K562 (cell line): Measurements from ENCODE around the gene MALRD1. TPM values are rescaled to one million over a fixed set of nuclear protein-coding genes. Genes with fewer than 3 reads are reported as not detected.
A peak's percentile ranks its signal among the peaks of the same experiment; 100 is the strongest.

Source experiments
- ATAC-seq: fragments of 200-7000 bp; cut with Tn5 transposase; 3 replicates; pipeline ENCODE4 v1.9.1; 2020; ENCODE audit warnings: moderate library complexity
- BruUV-seq: library from RNA; stranded (reverse); fragments of 400-500 nt; replicated peaks from 2 replicates; lab custom pipeline; 2021; lab: Mats Ljungman, UMichigan
- CTCF ChIA-PET: fragments of 300-600 bp; formaldehyde crosslinking; extraction: SDS; loops from one replicate; lab custom pipeline; 2021; ENCODE audit warnings: low intra/inter-chr PET ratio; lab: Yijun Ruan, JAX
- POLR2A ChIA-PET: fragments of 300-600, 350-650 bp; sonication (Branson Sonifier 250); formaldehyde crosslinking; extraction: SDS; loops from one replicate; lab custom pipeline; 2021; ENCODE audit warnings: antibody characterized with exemption, inconsistent platforms; lab: Yijun Ruan, JAX
- DNase-seq, 4 experiments: peaks; one replicate each; pipeline versions ENCODE4 v3.0.0 to v3.0.0-alpha.2; 2011 to 2018; ENCODE audit warnings: low spot score in 3 of 4, mixed read lengths in 3 of 4; ENCODE audit errors: extremely low read depth in 1 of 4
- FAIRE-seq: peaks from 2 replicates; lab custom pipeline; 2011; peaks lifted over from hg19 to GRCh38; lab: Jason Lieb, UNC
- H2AFZ ChIP-seq: 2 replicates; pipeline ENCODE4 v1.6.0; 2011; ENCODE audit warnings: low read depth, low read length, control low read depth, inconsistent platforms
- H3K27ac ChIP-seq: fragments of 200-600 bp; 3 replicates; pipeline ENCODE4 v1.8.0; 2011; ENCODE audit warnings: low read depth, mild to moderate bottlenecking, control low read depth, inconsistent platforms, low read length, moderate library complexity, mixed read lengths; ENCODE audit errors: extremely low read depth
- H3K27me3 ChIP-seq, 2 experiments: fragments of 300-600 bp in 1 of 2; 2 replicates in 1 of 2; 3 replicates in 1 of 2; pipeline versions ENCODE4 v1.6.0 to v1.8.0; 2011; ENCODE audit warnings: inconsistent platforms in 2 of 2, low read length in 2 of 2, mild to moderate bottlenecking in 1 of 2, mixed read lengths in 1 of 2, moderate library complexity in 1 of 2; ENCODE audit not compliant: control insufficient read depth in 2 of 2, insufficient read depth in 2 of 2
- H3K36me3 ChIP-seq: fragments of 300-600 bp; 3 replicates; pipeline ENCODE4 v1.8.0; 2011; ENCODE audit warnings: mild to moderate bottlenecking, low read length, inconsistent platforms; ENCODE audit not compliant: control insufficient read depth, insufficient read depth
- H3K4me1 ChIP-seq, 2 experiments: fragments of 200-600 bp in 1 of 2; replicated peaks in 1 of 2; 2 replicates in 1 of 2; 3 replicates in 1 of 2; pipeline versions ENCODE4 v1.5.1 to v1.8.0; 2011; ENCODE audit warnings: inconsistent platforms in 2 of 2, low read length in 2 of 2, mild to moderate bottlenecking in 1 of 2, mixed read lengths in 1 of 2, moderate library complexity in 1 of 2; ENCODE audit not compliant: control insufficient read depth in 2 of 2, insufficient read depth in 2 of 2
- H3K4me2 ChIP-seq: 2 replicates; pipeline ENCODE4 v1.6.1; 2011; ENCODE audit warnings: low read length, control low read depth, inconsistent platforms, mixed read lengths; ENCODE audit not compliant: insufficient read depth
- H3K4me3 ChIP-seq: fragments of 200-600 bp; sonication (generic), shearing (Covaris generic); 2 replicates; pipeline ENCODE4 v1.5.1; 2016; ENCODE audit warnings: control low read depth, inconsistent platforms
- H3K79me2 ChIP-seq: fragments of 200-600 bp; 3 replicates; pipeline ENCODE4 v1.8.0; 2011; ENCODE audit warnings: low read length, inconsistent platforms; ENCODE audit not compliant: control insufficient read depth, insufficient read depth
- H3K9ac ChIP-seq, 2 experiments: 2 replicates each; pipeline versions ENCODE4 v1.6.0 to v1.6.1; 2011; ENCODE audit warnings: low read depth in 2 of 2, low read length in 2 of 2, control low read depth in 1 of 2, inconsistent platforms in 1 of 2, mild to moderate bottlenecking in 1 of 2, mixed read lengths in 1 of 2; ENCODE audit not compliant: insufficient read depth in 1 of 2
- H3K9me1 ChIP-seq: one replicate; pipeline ENCODE4 v1.6.0; 2011; ENCODE audit warnings: inconsistent platforms, mild to moderate bottlenecking, low read length, moderate library complexity; ENCODE audit not compliant: control insufficient read depth, insufficient read depth
- H3K9me3 ChIP-seq: replicated peaks from 2 replicates; pipeline ENCODE4 v1.5.1; 2011; ENCODE audit warnings: low read depth, low read length, inconsistent platforms; ENCODE audit not compliant: control insufficient read depth, insufficient read depth
- H4K20me1 ChIP-seq: replicated peaks from 2 replicates; pipeline ENCODE4 v1.6.1; 2011; ENCODE audit warnings: low read length, inconsistent platforms, mixed read lengths; ENCODE audit not compliant: control insufficient read depth, insufficient read depth
- CBX2 ChIP-seq: fragments of 200-600 bp; sonication (generic); IDR thresholded peaks from one replicate; pipeline ENCODE4 v1.6.1; 2012; ENCODE audit warnings: mild to moderate bottlenecking, low read length, inconsistent platforms; ENCODE audit not compliant: insufficient read depth, poor library complexity, severe bottlenecking
- CCAR2 ChIP-seq: fragments of 200-400 bp; formaldehyde crosslinking; IDR thresholded peaks from 2 replicates; pipeline ENCODE4 v1.6.1; 2017; ENCODE audit warnings: mild to moderate bottlenecking, low read depth, low read length
- CEBPB ChIP-seq: fragments of 450-650 bp; IDR thresholded peaks from 2 replicates; pipeline ENCODE4 v1.6.1; 2016; ENCODE audit warnings: missing genetic modification characterization, missing compliant biosample characterization
- CEBPG ChIP-seq, 3 experiments: fragments of 200-800 bp in 1 of 3; sonication (Bioruptor generic) in 1 of 3; sonication (generic) in 1 of 3; formaldehyde crosslinking in 1 of 3; IDR thresholded peaks in 2 of 3; conservative IDR thresholded peaks in 1 of 3; 2 replicates each; pipeline versions ENCODE4 v1.6.1 to v1.8.0; 2016 to 2022; ENCODE audit warnings: missing compliant biosample characterization in 2 of 3, missing genetic modification characterization in 2 of 3, mild to moderate bottlenecking in 1 of 3, missing genetic modification reagents in 1 of 3
- ELF2 ChIP-seq: fragments of 250-450 bp; sonication (Bioruptor Pico); IDR thresholded peaks from 2 replicates; pipeline ENCODE4 v1.5.0; 2021; ENCODE audit warnings: mild to moderate bottlenecking
- KDM1A ChIP-seq, 2 experiments: fragments of 450-650 bp; IDR thresholded peaks; 2 replicates each; pipeline ENCODE4 v1.6.1; 2016; ENCODE audit warnings: mild to moderate bottlenecking in 2 of 2
- KLF6 ChIP-seq: fragments of 250-450 bp; sonication (Bioruptor Pico); IDR thresholded peaks from 2 replicates; pipeline ENCODE4 v1.4.0; 2020; ENCODE audit warnings: mild to moderate bottlenecking, moderate library complexity, borderline replicate concordance
- MCM3 ChIP-seq: fragments of 450-650 bp; IDR thresholded peaks from 2 replicates; pipeline ENCODE4 v1.6.1; 2016
- MIER1 ChIP-seq: fragments of 450-650 bp; IDR thresholded peaks from 2 replicates; pipeline ENCODE4 v1.6.1; 2016; ENCODE audit warnings: antibody characterized with exemption, mild to moderate bottlenecking, low read depth
- NCOA4 ChIP-seq: fragments of 450-650 bp; IDR thresholded peaks from 2 replicates; pipeline ENCODE4 v1.6.1; 2018; ENCODE audit warnings: mild to moderate bottlenecking; ENCODE audit not compliant: partially characterized antibody
- OTX1 ChIP-seq: fragments of 450-650 bp; formaldehyde crosslinking; IDR thresholded peaks from 2 replicates; pipeline ENCODE4 v1.4.0; 2022; ENCODE audit warnings: mild to moderate bottlenecking
- PRPF4 ChIP-seq: fragments of 200-400 bp; formaldehyde crosslinking; IDR thresholded peaks from one replicate; pipeline ENCODE4 v1.6.1; 2017; ENCODE audit warnings: low read length, low read depth, mild to moderate bottlenecking; ENCODE audit not compliant: insufficient read depth, poor library complexity, severe bottlenecking
- PURB ChIP-seq: sonication (generic); formaldehyde crosslinking; IDR thresholded peaks from 2 replicates; pipeline ENCODE4 v1.9.0; 2021; ENCODE audit warnings: low read depth, mild to moderate bottlenecking, missing genetic modification reagents
- PYGO2 ChIP-seq: fragments of 450-650 bp; IDR thresholded peaks from 2 replicates; pipeline ENCODE4 v1.6.1; 2016; ENCODE audit warnings: mild to moderate bottlenecking, missing genetic modification characterization, moderate library complexity, missing compliant biosample characterization
- SMARCB1 ChIP-seq: IDR thresholded peaks from 2 replicates; pipeline ENCODE4 v1.6.1; 2011; ENCODE audit warnings: improper control_type of control experiment, low read depth; ENCODE audit not compliant: insufficient read length
- SNRNP70 ChIP-seq: fragments of 200-400 bp; formaldehyde crosslinking; optimal IDR thresholded peaks from 2 replicates; pipeline ENCODE3; 2017; ENCODE audit warnings: low read depth, low read length
- TAF7 ChIP-seq: fragments of 450-650 bp; IDR thresholded peaks from 2 replicates; pipeline ENCODE4 v1.6.1; 2016; ENCODE audit warnings: missing genetic modification characterization, missing compliant biosample characterization
- XRCC5 ChIP-seq: fragments of 200-400 bp; formaldehyde crosslinking; IDR thresholded peaks from 2 replicates; pipeline ENCODE4 v1.6.1; 2017; ENCODE audit warnings: low read depth, mild to moderate bottlenecking, low read length
- WGBS: fragments of 100-300 bp; shearing (Covaris generic); methylation state at CpG from one replicate; pipeline ENCODE4 v1.1.6; 2016; ENCODE audit warnings: low coverage, mixed read lengths; ENCODE audit not compliant: insufficient coverage; ENCODE audit errors: missing lambda C conversion rate; 5-methylcytosine and 5-hydroxymethylcytosine counted together
- in situ Hi-C: fragments of 300-500 bp; cut with MboI; formaldehyde crosslinking; loops from 4 replicates; pipeline ENCODE4 v1.15.0; 2018; ENCODE audit warnings: inconsistent platforms, mixed read lengths
- intact Hi-C: fragments of 100-400 bp; cut with micrococcal nuclease; formaldehyde crosslinking; loops from 2 replicates; pipeline ENCODE4 v1.14.2; 2022
- polyA plus RNA-seq, 8 experiments: library from polyadenylated mRNA; depleted of rRNA in 4 of 8; stranded (reverse) in 5 of 8; unstranded in 3 of 8; fragments of >200 nt; fragmentation: Nextera tagmentation in 2 of 8; fragmentation: Illumina TruSeq in 1 of 8; extraction: Ambion mirVana in 2 of 8; extraction: Trizol in 1 of 8; gene quantifications; 2 replicates each; pipeline versions ENCODE4 v1.2.1 to v1.2.3, GENCODE V29; 2011 to 2014; ENCODE audit warnings: inconsistent platforms in 1 of 8, missing spikeins in 1 of 8
- total RNA-seq, 7 experiments: library from RNA; depleted of rRNA in 6 of 7; stranded (reverse); fragments of >200 nt in 6 of 7; fragmentation: Illumina TruSeq in 2 of 7; extraction: Trizol in 2 of 7; gene quantifications; 2 replicates each; pipeline versions ENCODE4 v1.2.1 to v1.2.3, GENCODE V29; 2011 to 2021; ENCODE audit warnings: low replicate concordance in 1 of 7

The MALRD1 gene
- total and polyA plus RNA-seq, 9 of the 15 experiments (the other 6 are each of a cell fraction or from before 2014, with no cell fraction given) = not detected

GRCh38 chr10:19054289-19054835 is 5.8 kb downstream of the MALRD1 start:
- in situ Hi-C loops (no loop called here), intact Hi-C loops (no loop called here)
- H3K36me3 ChIP-seq = no peaks in the 10 kb centered on the region
- no peak overlapping the region for H3K4me3 ChIP-seq
- H2AFZ ChIP-seq = no peak overlapping the region
- H3K4me2 ChIP-seq = no peak overlapping the region
- ChIA-PET CTCF (no interaction called here), POLR2A (no interaction called here)
- no peaks in the 10 kb centered on the region for H3K9me3 ChIP-seq
- no peaks in the 10 kb centered on the region for H3K79me2 ChIP-seq
- no peaks in the 10 kb centered on the region for H4K20me1 ChIP-seq
- no peak overlapping the region for H3K27ac ChIP-seq
- no peak for ATAC-seq
- no peaks in the 10 kb centered on the region for H3K9me1 ChIP-seq
- no peak for FAIRE-seq
- TF ChIP-seq ELF2 (CRISPR knock-in tag) (no peak), CEBPG (CRISPR knock-in tag; IDR thresholded peaks at IDR 0.05) (no peak), CEBPG (tag; conservative IDR thresholded peaks at IDR 0.05 in 1 of 2, IDR thresholded peaks at IDR 0.05 in 1 of 2) (peak in 1 of 2 experiments; percentile 35; a peak in 1 of 4 replicates), CEBPB (tag) (0 out of 2 replicates have a peak, but pooled peaks have one; percentile 35), MIER1 (no peak), PRPF4 (no peak)
- no peaks in the 10 kb centered on the region for H3K27me3 ChIP-seq
- H3K4me1 ChIP-seq = no peaks in the 10 kb centered on the region
- no peak for DNase-seq
- WGBS = 0% methylated on average over 5 of the region's 5 CpGs
- BruUV-seq = no TSS peak
- H3K9ac ChIP-seq = no peak overlapping the region

- intact Hi-C loops = no loop called here
- no peak for DNase-seq
- ATAC-seq = no peak
- Histone ChIP-seq H3K36me3 (no peaks in the 10 kb centered on the region), H3K4me1 (no peaks in the 10 kb centered on the region), H3K9me1 (no peaks in the 10 kb centered on the region), H3K27ac (no peak overlapping the region), H3K79me2 (no peaks in the 10 kb centered on the region), H2AFZ (no peak overlapping the region), H3K9me3 (no peaks in the 10 kb centered on the region; the same call in 1 of the 2 replicates), H3K4me3 (no peak overlapping the region), H3K9ac (no peak overlapping the region), H3K4me2 (no peak overlapping the region), H4K20me1 (no peaks in the 10 kb centered on the region), H3K27me3 (no peaks in the 10 kb centered on the region)
- WGBS = 0% methylated on average over 4 of the region's 4 CpGs
- CTCF ChIA-PET = no interaction called here
- FAIRE-seq = no peak
- BruUV-seq = no TSS peak
- POLR2A ChIA-PET = no interaction called here
- in situ Hi-C loops = no loop called here
- TF ChIP-seq SMARCB1 (no peak), KLF6 (CRISPR knock-in tag) (no peak), MCM3 (no peak), CBX2 (no peak), NCOA4 (no peak), TAF7 (tag) (no peak), KDM1A (IDR thresholded peaks at IDR 0.05) (no peak), XRCC5 (no peak), OTX1 (CRISPR knock-in tag) (no peak), PURB (CRISPR knock-in tag) (no peak), CCAR2 (no peak), PYGO2 (no peak), SNRNP70 (no peak)
These were observed 9.4 kb downstream of the MALRD1 start for GRCh38 chr10:19058046-19058445.
